ENCODE results near the gene CENPN. TPM values are rescaled to one million over a fixed set of nuclear protein-coding genes. Genes with fewer than 3 reads are reported as not detected.

CENPN gene
- total RNA-seq, 2 experiments from 2014 or later, result 45.7 to 56.3 TPM

GRCh38 chr16:81003064-81003463 lies 4.0 kb upstream of the CENPN start:
- intact Hi-C loops (cut with DNase I, micrococcal nuclease), result loop anchor here (10.0 kb wide), 4 partner anchors 198 to 632 kb away; partner anchors contain the start of genes CDYL2 (in 1 of the 2) and GAN (in 1 of the 2)
- Mint-ChIP-seq H3K4me3 (peak overlapping the region; percentile 98), H3K27me3 (no peaks in the 10 kb centered on the region), H3K9me3 (ENCODE audit: low read depth) (peaks cover 2% of the 10 kb centered on the region), H3K4me1 (peaks cover 73% of the 10 kb centered on the region), H3K36me3 (ENCODE audit: low read depth) (peaks cover 35% of the 10 kb centered on the region), H3K27ac (peak overlapping the region; percentile 83)
- no peak for DNase-seq
- POLR2A ChIA-PET, result interaction anchor here (0.6 to 1.1 kb wide), 4 partner anchors 9 to 268 kb away, joined by 3 to 7 read pairs (median 3); no protein-coding TSS in a partner anchor
- no peak for ATAC-seq
- CTCF ChIA-PET, result interaction anchor here (0.9 to 3.2 kb wide), 9 partner anchors 9 to 198 kb away, joined by 3 to 27 read pairs (median 7); partner anchors contain the start of genes ATMIN and C16orf46

- intact Hi-C loops (cut with DNase I, micrococcal nuclease), result loop anchor here (10.0 kb wide), 4 partner anchors 199 to 631 kb away; partner anchors contain the start of genes CDYL2 (in 1 of the 2) and GAN (in 1 of the 2)
- ChIA-PET POLR2A (interaction anchor here (0.6 to 1.1 kb wide), 5 partner anchors 10 to 478 kb away, joined by 3 to 7 read pairs (median 3); no protein-coding TSS in a partner anchor), CTCF (interaction anchor here (0.7 to 3.2 kb wide), 20 partner anchors 10 to 199 kb away, joined by 3 to 27 read pairs (median 4); partner anchors contain the start of genes ATMIN and C16orf46)
- H3K4me1 Mint-ChIP-seq, result peaks cover 73% of the 10 kb centered on the region
- DNase-seq, result peak; percentile 47
- ATAC-seq, result peak; percentile 7
- H3K36me3 Mint-ChIP-seq (ENCODE audit: low read depth), result peaks cover 37% of the 10 kb centered on the region
- H3K9me3 Mint-ChIP-seq (ENCODE audit: low read depth), result peaks cover 2% of the 10 kb centered on the region
- no peaks in the 10 kb centered on the region for H3K27me3 Mint-ChIP-seq
- H3K27ac Mint-ChIP-seq, result peak overlapping the region; percentile 83
- peak overlapping the region; percentile 98 for H3K4me3 Mint-ChIP-seq
Measured at GRCh38 chr16:81003610-81004460, 3.2 kb upstream of the CENPN start.

- peaks cover 41% of the 10 kb centered on the region for H3K36me3 Mint-ChIP-seq (ENCODE audit: low read depth)
- peaks cover 66% of the 10 kb centered on the region for H3K4me1 Mint-ChIP-seq
- ChIA-PET POLR2A (interaction anchor here (0.7 kb wide), 1 partner anchor 477 kb away, joined by 3 read pairs; no protein-coding TSS in a partner anchor), CTCF (interaction anchor here (0.7 to 3.2 kb wide), 18 partner anchors 10 to 132 kb away, joined by 3 to 27 read pairs (median 4); partner anchors contain the start of genes ATMIN and C16orf46)
- no peak for ATAC-seq
- DNase-seq, result peak; percentile 20
- peaks cover 2% of the 10 kb centered on the region for H3K9me3 Mint-ChIP-seq (ENCODE audit: low read depth)
- peak overlapping the region; percentile 98 for H3K4me3 Mint-ChIP-seq
- intact Hi-C loops (cut with DNase I, micrococcal nuclease), result loop anchor here (1.0 to 10.0 kb wide), 8 partner anchors 80 to 1648 kb away; partner anchors contain the start of genes CDYL2 (in 1 of the 2), DYNLRB2 (in 1 of the 2) and GAN (in 1 of the 2)
- no peaks in the 10 kb centered on the region for H3K27me3 Mint-ChIP-seq
- H3K27ac Mint-ChIP-seq, result peak overlapping the region; percentile 83
Measured at GRCh38 chr16:81004646-81005353, 2.2 kb upstream of the CENPN start.

GRCh38 chr16:81005610-81006161 lies 1.3 kb upstream of the CENPN start:
- no peaks in the 10 kb centered on the region for H3K27me3 Mint-ChIP-seq
- intact Hi-C loops (cut with DNase I, micrococcal nuclease), result loop anchor here (1.0 to 10.0 kb wide), 13 partner anchors 81 to 1647 kb away; partner anchors contain the start of genes GAN (in 2 of the 2), CDYL2 (in 1 of the 2), CMIP (in 1 of the 2) and DYNLRB2 (in 1 of the 2)
- no peaks in the 10 kb centered on the region for H3K9me3 Mint-ChIP-seq (ENCODE audit: low read depth)
- CTCF ChIA-PET, result interaction anchor here (0.6 to 3.2 kb wide), 5 partner anchors 13 to 730 kb away, joined by 3 to 27 read pairs (median 4); partner anchors contain the start of gene ATMIN
- peaks cover 60% of the 10 kb centered on the region for H3K4me1 Mint-ChIP-seq
- peak overlapping the region; percentile 100 for H3K27ac Mint-ChIP-seq
- H3K4me3 Mint-ChIP-seq, result peak overlapping the region; percentile 98
- peak; percentile 21 for DNase-seq
- POLR2A ChIA-PET, result no interaction called here
- H3K36me3 Mint-ChIP-seq (ENCODE audit: low read depth), result peaks cover 41% of the 10 kb centered on the region
- ATAC-seq, result no peak

GRCh38 chr16:81006211-81006812 lies 702 bp upstream of the CENPN start:
- Mint-ChIP-seq H3K4me3 (peak overlapping the region; percentile 98), H3K27ac (peak overlapping the region; percentile 100), H3K36me3 (ENCODE audit: low read depth) (peaks cover 44% of the 10 kb centered on the region), H3K9me3 (ENCODE audit: low read depth) (no peaks in the 10 kb centered on the region), H3K4me1 (peaks cover 55% of the 10 kb centered on the region), H3K27me3 (no peaks in the 10 kb centered on the region)
- ChIA-PET POLR2A (interaction anchor here (0.6 to 1.2 kb wide), 3 partner anchors 29 to 85 kb away, joined by 7 to 15 read pairs (median 9); partner anchors contain the start of gene ATMIN), CTCF (interaction anchor here (0.8 to 3.2 kb wide), 5 partner anchors 28 to 729 kb away, joined by 3 to 27 read pairs (median 4); partner anchors contain the start of genes ATMIN and C16orf46)
- peak; percentile 86 for DNase-seq
- intact Hi-C loops (cut with DNase I, micrococcal nuclease), result loop anchor here (1.0 to 10.0 kb wide), 12 partner anchors 199 to 1646 kb away; partner anchors contain the start of genes GAN (in 2 of the 2), CDYL2 (in 1 of the 2), CMIP (in 1 of the 2) and DYNLRB2 (in 1 of the 2)
- peak; percentile 31 for ATAC-seq

- Mint-ChIP-seq H3K9me3 (ENCODE audit: low read depth) (no peaks in the 10 kb centered on the region), H3K36me3 (ENCODE audit: low read depth) (peaks cover 46% of the 10 kb centered on the region)
- POLR2A ChIA-PET, result no interaction called here
Measured at GRCh38 chr16:81008505-81008789, 1.4 kb downstream of the CENPN start.

GRCh38 chr16:81012974-81013373 lies 6.0 kb downstream of the CENPN start:
- POLR2A ChIA-PET, result no interaction called here
- Mint-ChIP-seq H3K27me3 (no peaks in the 10 kb centered on the region), H3K36me3 (ENCODE audit: low read depth) (peaks cover 64% of the 10 kb centered on the region), H3K9me3 (ENCODE audit: low read depth) (no peaks in the 10 kb centered on the region), H3K27ac (no peak overlapping the region), H3K4me3 (no peak overlapping the region), H3K4me1 (peaks cover 14% of the 10 kb centered on the region)
- ATAC-seq, result no peak
- intact Hi-C loops (cut with DNase I, micrococcal nuclease), result no loop called here
- CTCF ChIA-PET, result no interaction called here
- no peak for DNase-seq

More at GRCh38 chr16:81008505-81008789, 1.4 kb downstream of the CENPN start:
- no peak for DNase-seq
- intact Hi-C loops (cut with DNase I, micrococcal nuclease), result loop anchor here (5.0 to 10.0 kb wide), 7 partner anchors 204 to 1644 kb away; partner anchors contain the start of genes CDYL2 (in 1 of the 2), DYNLRB2 (in 1 of the 2) and GAN (in 1 of the 2)
- H3K27me3 Mint-ChIP-seq, result no peaks in the 10 kb centered on the region
- peak overlapping the region; percentile 100 for H3K27ac Mint-ChIP-seq
- no peak for ATAC-seq
- peaks cover 36% of the 10 kb centered on the region for H3K4me1 Mint-ChIP-seq
- CTCF ChIA-PET, result no interaction called here
- H3K4me3 Mint-ChIP-seq, result peak overlapping the region; percentile 98

- ChIA-PET CTCF (interaction anchor here (1.3 to 1.4 kb wide), 2 partner anchors 11 to 20 kb away, joined by 4 to 6 read pairs; no protein-coding TSS in a partner anchor), POLR2A (no interaction called here)
- Mint-ChIP-seq H3K27ac (no peak overlapping the region), H3K27me3 (no peaks in the 10 kb centered on the region), H3K4me1 (peaks cover 2% of the 10 kb centered on the region), H3K4me3 (no peak overlapping the region), H3K9me3 (ENCODE audit: low read depth) (no peaks in the 10 kb centered on the region), H3K36me3 (ENCODE audit: low read depth) (peaks cover 69% of the 10 kb centered on the region)
- intact Hi-C loops (cut with DNase I, micrococcal nuclease), result no loop called here
- no peak for DNase-seq
- peak; percentile 55 for ATAC-seq
Measured at GRCh38 chr16:81014672-81015071, 7.7 kb downstream of the CENPN start.

GRCh38 chr16:81018496-81018895 lies 11.5 kb downstream of the CENPN start:
- H3K27ac Mint-ChIP-seq, result no peak overlapping the region
- CTCF ChIA-PET, result interaction anchor here (0.9 to 2.2 kb wide), 5 partner anchors 10 to 98 kb away, joined by 3 to 9 read pairs (median 3); partner anchors contain the start of gene ATMIN
- ATAC-seq (no peak), DNase-seq (no peak)
- H3K27me3 Mint-ChIP-seq, result no peaks in the 10 kb centered on the region
- peaks cover 2% of the 10 kb centered on the region for H3K4me1 Mint-ChIP-seq
- H3K9me3 Mint-ChIP-seq (ENCODE audit: low read depth), result no peaks in the 10 kb centered on the region
- intact Hi-C loops (cut with DNase I, micrococcal nuclease), result no loop called here
- no peak overlapping the region for H3K4me3 Mint-ChIP-seq
- H3K36me3 Mint-ChIP-seq (ENCODE audit: low read depth), result peaks cover 66% of the 10 kb centered on the region
- POLR2A ChIA-PET, result interaction anchor here (0.7 kb wide), 1 partner anchor 60 kb away, joined by 6 read pairs; no protein-coding TSS in a partner anchor

- Mint-ChIP-seq H3K36me3 (ENCODE audit: low read depth) (peaks cover 75% of the 10 kb centered on the region), H3K9me3 (ENCODE audit: low read depth) (peaks cover 2% of the 10 kb centered on the region), H3K27me3 (no peaks in the 10 kb centered on the region), H3K27ac (no peak overlapping the region), H3K4me1 (peaks cover 8% of the 10 kb centered on the region), H3K4me3 (no peak overlapping the region)
- DNase-seq, result no peak
- no peak for ATAC-seq
- ChIA-PET POLR2A (no interaction called here), CTCF (no interaction called here)
- intact Hi-C loops (cut with DNase I, micrococcal nuclease), result no loop called here
Measured at GRCh38 chr16:81026429-81026828, 19.4 kb downstream of the CENPN start.

Measured in activated CD4-positive, alpha-beta T cell treated with anti-CD3 and anti-CD28 coated beads for 36 hours (primary cell).